HepG2 (cell line): ENCODE results near the gene ZNHIT1. TPM values are rescaled to one million over a fixed set of nuclear protein-coding genes. Genes with fewer than 3 reads are reported as not detected.

Experiments used
- ARNTL ChIP-seq: sonication (generic); formaldehyde crosslinking; IDR thresholded peaks from 2 replicates; pipeline ENCODE4 v1.4.0; 2020; ENCODE audit warnings: mild to moderate bottlenecking, missing genetic modification reagents
- ATAD3A ChIP-seq: sonication (generic); formaldehyde crosslinking; IDR thresholded peaks from 2 replicates; pipeline ENCODE4 v1.4.0; 2020; ENCODE audit warnings: missing genetic modification reagents
- FOXO1 ChIP-seq: sonication (generic); formaldehyde crosslinking; IDR thresholded peaks from 2 replicates; pipeline ENCODE4 v1.4.0; 2020; ENCODE audit warnings: missing genetic modification reagents
- KAT2B ChIP-seq: fragments of 150-350 bp; IDR thresholded peaks from 2 replicates; pipeline ENCODE4 v1.6.1; 2014; ENCODE audit warnings: low read depth, low read length, borderline replicate concordance
- MTF2 ChIP-seq: sonication (generic); formaldehyde crosslinking; IDR thresholded peaks from 2 replicates; pipeline ENCODE4 v1.5.0; 2020; ENCODE audit warnings: missing genetic modification reagents, borderline replicate concordance
- NFIB ChIP-seq: sonication (generic); formaldehyde crosslinking; IDR thresholded peaks from 2 replicates; pipeline ENCODE4 v1.9.0; 2021; ENCODE audit warnings: missing genetic modification reagents, mild to moderate bottlenecking, borderline replicate concordance
- NR1H2 ChIP-seq: sonication (generic); formaldehyde crosslinking; IDR thresholded peaks from 2 replicates; pipeline ENCODE4 v1.8.1; 2022; ENCODE audit warnings: low read depth, missing genetic modification reagents, borderline replicate concordance
- RFX3 ChIP-seq: IDR thresholded peaks from 2 replicates; pipeline ENCODE4 v1.6.1; 2016; ENCODE audit warnings: missing biosample characterization, missing genetic modification reagents
- RFXANK ChIP-seq: IDR thresholded peaks from 2 replicates; pipeline ENCODE4 v1.6.1; 2016
- SP1 ChIP-seq, 2 experiments: fragments of 450-650 bp in 1 of 2; sonication (generic) in 1 of 2; formaldehyde crosslinking in 1 of 2; IDR thresholded peaks; 2 replicates each; pipeline versions ENCODE4 v1.4.0 to v1.6.1; 2016 to 2020; ENCODE audit warnings: missing genetic modification reagents in 1 of 2
- TAF15 ChIP-seq: fragments of 200-400 bp; formaldehyde crosslinking; IDR thresholded peaks from one replicate; pipeline ENCODE4 v1.6.1; 2018; ENCODE audit warnings: mild to moderate bottlenecking, low read depth, low read length; ENCODE audit not compliant: poor library complexity, severe bottlenecking
- ZNF12 ChIP-seq: sonication (generic); formaldehyde crosslinking; IDR thresholded peaks from 2 replicates; pipeline ENCODE4 v1.5.0; 2020; ENCODE audit warnings: missing genetic modification reagents
- ZNF33B ChIP-seq: sonication (generic); formaldehyde crosslinking; IDR thresholded peaks from 2 replicates; pipeline ENCODE4 v1.5.1; 2020; ENCODE audit warnings: mild to moderate bottlenecking, missing genetic modification reagents
- ZNF382 ChIP-seq: sonication (generic); formaldehyde crosslinking; IDR thresholded peaks from 2 replicates; pipeline ENCODE4 v1.5.0; 2020; ENCODE audit warnings: missing genetic modification reagents, mild to moderate bottlenecking, borderline replicate concordance
- ZNF431 ChIP-seq: sonication (generic); formaldehyde crosslinking; IDR thresholded peaks from 2 replicates; pipeline ENCODE4 v1.9.0; 2022; ENCODE audit warnings: missing genetic modification reagents, low read depth, mild to moderate bottlenecking, borderline replicate concordance
- ZNF432 ChIP-seq: sonication (generic); formaldehyde crosslinking; IDR thresholded peaks from 2 replicates; pipeline ENCODE4 v1.5.0; 2020; ENCODE audit warnings: missing genetic modification reagents, mild to moderate bottlenecking, borderline replicate concordance
- ZNF441 ChIP-seq: sonication (generic); formaldehyde crosslinking; IDR thresholded peaks from 2 replicates; pipeline ENCODE4 v1.7.0; 2021; ENCODE audit warnings: missing genetic modification reagents, borderline replicate concordance
- ZNF562 ChIP-seq: sonication (generic); formaldehyde crosslinking; IDR thresholded peaks from 2 replicates; pipeline ENCODE4 v1.8.0; 2022; ENCODE audit warnings: missing genetic modification reagents, borderline replicate concordance
- ZNF607 ChIP-seq: sonication (generic); formaldehyde crosslinking; IDR thresholded peaks from 2 replicates; pipeline ENCODE4 v1.5.1; 2020; ENCODE audit warnings: missing genetic modification reagents, mild to moderate bottlenecking, borderline replicate concordance
- ZNF703 ChIP-seq: sonication (generic); formaldehyde crosslinking; IDR thresholded peaks from 2 replicates; pipeline ENCODE4 v1.5.1; 2020; ENCODE audit warnings: missing genetic modification reagents, mild to moderate bottlenecking, moderate library complexity, borderline replicate concordance
- ZSCAN22 ChIP-seq: sonication (generic); formaldehyde crosslinking; IDR thresholded peaks from 2 replicates; pipeline ENCODE4 v1.4.0; 2020; ENCODE audit warnings: mild to moderate bottlenecking, missing genetic modification reagents
- polyA plus RNA-seq, 8 experiments: library from polyadenylated mRNA; depleted of rRNA in 3 of 8; stranded (reverse) in 7 of 8; unstranded in 1 of 8; fragments of >200 nt; fragmentation: Illumina TruSeq in 4 of 8; extraction: Trizol in 4 of 8; gene quantifications; 2 replicates each; pipeline versions ENCODE4 v1.2.1 to v1.2.3, GENCODE V29; 2011 to 2016; ENCODE audit warnings: low read depth in 4 of 8, missing spikeins in 1 of 8, mixed read lengths in 1 of 8; ENCODE audit not compliant: insufficient read depth in 1 of 8
- total RNA-seq, 5 experiments: library from RNA; depleted of rRNA; stranded (reverse); fragments of >200 nt; fragmentation: Illumina TruSeq; extraction: Trizol; gene quantifications; 2 replicates each; pipeline ENCODE4 v1.2.3, GENCODE V29; 2016; ENCODE audit warnings: low read depth in 1 of 5
- TF ChIP-seq, protein P1 (sequence below): sonication (generic); formaldehyde crosslinking; IDR thresholded peaks from 2 replicates; pipeline ENCODE4 v1.5.1; 2020; ENCODE audit warnings: missing genetic modification reagents, mild to moderate bottlenecking, borderline replicate concordance
- TF ChIP-seq, protein P2 (sequence below): sonication (generic); formaldehyde crosslinking; IDR thresholded peaks from 2 replicates; pipeline ENCODE4 v1.4.0; 2020; ENCODE audit warnings: mild to moderate bottlenecking, missing genetic modification reagents
- TF ChIP-seq, protein P3 (sequence below): sonication (generic); formaldehyde crosslinking; IDR thresholded peaks from 2 replicates; pipeline ENCODE4 v1.4.0; 2020; ENCODE audit warnings: mild to moderate bottlenecking, missing genetic modification reagents

ZNHIT1 gene
- total and polyA plus RNA-seq, 2 of the 13 experiments (the other 11 are each of a cell fraction or from before 2014, with no cell fraction given) = 32.5 to 64.5 TPM

DNA sequence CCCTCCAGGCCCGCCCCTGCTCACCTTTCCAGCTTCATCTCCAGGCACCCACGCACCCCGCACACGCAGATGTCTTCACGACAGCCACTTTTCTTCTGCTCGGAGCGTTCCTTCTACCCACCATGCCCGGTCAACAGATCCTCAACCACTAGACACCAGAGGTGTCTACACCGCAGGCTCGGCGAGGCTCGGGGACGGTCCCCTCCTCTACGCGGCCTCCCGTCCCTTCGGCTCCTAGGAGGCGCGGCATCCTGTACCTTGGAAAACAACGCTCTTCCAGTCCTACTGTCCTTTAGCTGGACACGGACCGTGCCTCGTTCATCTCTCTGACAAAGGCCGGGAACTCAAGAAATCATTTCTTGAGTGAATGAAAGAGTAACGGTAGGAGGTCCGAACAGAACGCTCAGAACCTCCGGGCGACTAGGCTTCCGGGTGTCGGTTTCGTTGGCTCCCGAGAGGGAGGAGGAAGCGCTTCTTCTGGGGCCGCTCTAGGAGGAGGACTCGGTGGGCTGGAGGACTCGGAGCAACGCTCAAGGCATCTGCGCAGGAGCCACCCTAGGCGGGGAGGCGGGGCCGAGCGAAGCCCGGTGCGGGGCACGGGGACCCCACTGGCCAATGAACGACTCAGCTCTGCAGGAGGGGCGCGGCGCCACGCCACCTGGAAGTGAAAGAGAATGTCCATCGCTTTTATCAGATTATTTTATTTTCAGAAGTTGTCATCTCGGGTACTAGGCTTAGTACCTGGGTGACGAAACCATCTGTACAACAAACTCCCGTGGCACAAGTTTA is 34.1 kb downstream of the ZNHIT1 start (continued):
- TF ChIP-seq ZNF562 (CRISPR knock-in tag) = no peak
- TF ChIP-seq ARNTL = no peak
- TF ChIP-seq, protein P1, sequence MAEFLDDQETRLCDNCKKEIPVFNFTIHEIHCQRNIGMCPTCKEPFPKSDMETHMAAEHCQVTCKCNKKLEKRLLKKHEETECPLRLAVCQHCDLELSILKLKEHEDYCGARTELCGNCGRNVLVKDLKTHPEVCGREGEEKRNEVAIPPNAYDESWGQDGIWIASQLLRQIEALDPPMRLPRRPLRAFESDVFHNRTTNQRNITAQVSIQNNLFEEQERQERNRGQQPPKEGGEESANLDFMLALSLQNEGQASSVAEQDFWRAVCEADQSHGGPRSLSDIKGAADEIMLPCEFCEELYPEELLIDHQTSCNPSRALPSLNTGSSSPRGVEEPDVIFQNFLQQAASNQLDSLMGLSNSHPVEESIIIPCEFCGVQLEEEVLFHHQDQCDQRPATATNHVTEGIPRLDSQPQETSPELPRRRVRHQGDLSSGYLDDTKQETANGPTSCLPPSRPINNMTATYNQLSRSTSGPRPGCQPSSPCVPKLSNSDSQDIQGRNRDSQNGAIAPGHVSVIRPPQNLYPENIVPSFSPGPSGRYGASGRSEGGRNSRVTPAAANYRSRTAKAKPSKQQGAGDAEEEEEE = 0 out of 2 replicates have a peak, but pooled peaks have one; percentile 83
- no peak for TF ChIP-seq TAF15
- no peak for TF ChIP-seq RFX3
- TF ChIP-seq ZSCAN22 (CRISPR knock-in tag) = no peak
- no peak for TF ChIP-seq ZNF382 (CRISPR knock-in tag)
- TF ChIP-seq, protein P2, sequence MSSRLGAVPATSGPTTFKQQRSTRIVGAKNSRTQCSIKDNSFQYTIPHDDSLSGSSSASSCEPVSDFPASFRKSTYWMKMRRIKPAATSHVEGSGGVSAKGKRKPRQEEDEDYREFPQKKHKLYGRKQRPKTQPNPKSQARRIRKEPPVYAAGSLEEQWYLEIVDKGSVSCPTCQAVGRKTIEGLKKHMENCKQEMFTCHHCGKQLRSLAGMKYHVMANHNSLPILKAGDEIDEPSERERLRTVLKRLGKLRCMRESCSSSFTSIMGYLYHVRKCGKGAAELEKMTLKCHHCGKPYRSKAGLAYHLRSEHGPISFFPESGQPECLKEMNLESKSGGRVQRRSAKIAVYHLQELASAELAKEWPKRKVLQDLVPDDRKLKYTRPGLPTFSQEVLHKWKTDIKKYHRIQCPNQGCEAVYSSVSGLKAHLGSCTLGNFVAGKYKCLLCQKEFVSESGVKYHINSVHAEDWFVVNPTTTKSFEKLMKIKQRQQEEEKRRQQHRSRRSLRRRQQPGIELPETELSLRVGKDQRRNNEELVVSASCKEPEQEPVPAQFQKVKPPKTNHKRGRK = no peak
- TF ChIP-seq NR1H2 (CRISPR knock-in tag) = no peak
- TF ChIP-seq, protein P3, sequence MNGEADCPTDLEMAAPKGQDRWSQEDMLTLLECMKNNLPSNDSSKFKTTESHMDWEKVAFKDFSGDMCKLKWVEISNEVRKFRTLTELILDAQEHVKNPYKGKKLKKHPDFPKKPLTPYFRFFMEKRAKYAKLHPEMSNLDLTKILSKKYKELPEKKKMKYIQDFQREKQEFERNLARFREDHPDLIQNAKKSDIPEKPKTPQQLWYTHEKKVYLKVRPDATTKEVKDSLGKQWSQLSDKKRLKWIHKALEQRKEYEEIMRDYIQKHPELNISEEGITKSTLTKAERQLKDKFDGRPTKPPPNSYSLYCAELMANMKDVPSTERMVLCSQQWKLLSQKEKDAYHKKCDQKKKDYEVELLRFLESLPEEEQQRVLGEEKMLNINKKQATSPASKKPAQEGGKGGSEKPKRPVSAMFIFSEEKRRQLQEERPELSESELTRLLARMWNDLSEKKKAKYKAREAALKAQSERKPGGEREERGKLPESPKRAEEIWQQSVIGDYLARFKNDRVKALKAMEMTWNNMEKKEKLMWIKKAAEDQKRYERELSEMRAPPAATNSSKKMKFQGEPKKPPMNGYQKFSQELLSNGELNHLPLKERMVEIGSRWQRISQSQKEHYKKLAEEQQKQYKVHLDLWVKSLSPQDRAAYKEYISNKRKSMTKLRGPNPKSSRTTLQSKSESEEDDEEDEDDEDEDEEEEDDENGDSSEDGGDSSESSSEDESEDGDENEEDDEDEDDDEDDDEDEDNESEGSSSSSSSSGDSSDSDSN (CRISPR knock-in tag) = peak; percentile 80
- peak; percentile 37; the same call in 1 of the 2 replicates for TF ChIP-seq ZNF703 (CRISPR knock-in tag)
- TF ChIP-seq ZNF432 (CRISPR knock-in tag) = no peak
- TF ChIP-seq RFXANK (CRISPR knock-in tag) = no peak
- TF ChIP-seq ZNF431 (CRISPR knock-in tag) = no peak
- TF ChIP-seq ATAD3A (CRISPR knock-in tag) = 0 out of 2 replicates have a peak, but pooled peaks have one; percentile 32
- no peak for TF ChIP-seq ZNF12 (CRISPR knock-in tag)
- TF ChIP-seq NFIB (CRISPR knock-in tag) = no peak
- 0 out of 2 replicates have a peak, but pooled peaks have one; percentile 78 for TF ChIP-seq MTF2 (CRISPR knock-in tag)
- TF ChIP-seq ZNF33B (CRISPR knock-in tag) = peak; percentile 64; the same call in 1 of the 2 replicates
- TF ChIP-seq ZNF441 (CRISPR knock-in tag) = no peak
- TF ChIP-seq SP1 (IDR thresholded peaks at IDR 0.05) = no peak
- TF ChIP-seq SP1 (CRISPR knock-in tag; IDR thresholded peaks at IDR 0.05) = no peak
- no peak for TF ChIP-seq FOXO1 (CRISPR knock-in tag)
- TF ChIP-seq KAT2B = no peak
- no peak for TF ChIP-seq ZNF607
